ENCODE results near the gene FBXL3. TPM values are rescaled to one million over a fixed set of nuclear protein-coding genes. Genes with fewer than 3 reads are reported as not detected.

The FBXL3 gene
- total RNA-seq, 4 donors from 2014 or later, result 43.5 to 81.6 (median 51.7) TPM

DNA sequence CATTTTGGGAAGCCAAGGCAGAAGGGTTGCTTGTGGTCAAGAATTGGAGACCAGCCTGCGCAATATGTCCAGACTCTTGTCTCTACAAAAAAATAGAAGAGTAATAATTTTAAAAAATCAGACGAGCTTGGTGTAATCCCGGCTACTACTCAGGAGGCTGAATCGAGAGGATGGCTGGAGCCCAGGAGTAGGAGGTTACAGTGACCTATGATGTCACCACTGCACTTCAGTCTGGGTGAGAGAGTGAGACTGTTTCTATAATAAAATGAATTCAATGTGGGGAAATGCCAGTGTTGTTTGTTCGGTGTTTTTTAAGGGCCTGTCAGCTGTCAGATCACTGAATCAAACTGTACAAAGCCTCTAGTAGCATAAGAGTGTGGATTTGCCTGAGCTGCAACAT is 1.2 kb upstream of the FBXL3 start:
- no peaks in the 10 kb centered on the region for H3K9me3 ChIP-seq
- WGBS, 2 donors, result 53 to 76% methylated on average over 5 of the region's 5 CpGs
- H3K4me1 ChIP-seq, result peaks cover 20 to 36% (median 28%) of the 10 kb centered on the region in 3 donors
- H3K27ac ChIP-seq, result peak overlapping the region in 3 of 4 donors; percentile 98 to 100 (median 100)
- TF ChIP-seq, protein P1, sequence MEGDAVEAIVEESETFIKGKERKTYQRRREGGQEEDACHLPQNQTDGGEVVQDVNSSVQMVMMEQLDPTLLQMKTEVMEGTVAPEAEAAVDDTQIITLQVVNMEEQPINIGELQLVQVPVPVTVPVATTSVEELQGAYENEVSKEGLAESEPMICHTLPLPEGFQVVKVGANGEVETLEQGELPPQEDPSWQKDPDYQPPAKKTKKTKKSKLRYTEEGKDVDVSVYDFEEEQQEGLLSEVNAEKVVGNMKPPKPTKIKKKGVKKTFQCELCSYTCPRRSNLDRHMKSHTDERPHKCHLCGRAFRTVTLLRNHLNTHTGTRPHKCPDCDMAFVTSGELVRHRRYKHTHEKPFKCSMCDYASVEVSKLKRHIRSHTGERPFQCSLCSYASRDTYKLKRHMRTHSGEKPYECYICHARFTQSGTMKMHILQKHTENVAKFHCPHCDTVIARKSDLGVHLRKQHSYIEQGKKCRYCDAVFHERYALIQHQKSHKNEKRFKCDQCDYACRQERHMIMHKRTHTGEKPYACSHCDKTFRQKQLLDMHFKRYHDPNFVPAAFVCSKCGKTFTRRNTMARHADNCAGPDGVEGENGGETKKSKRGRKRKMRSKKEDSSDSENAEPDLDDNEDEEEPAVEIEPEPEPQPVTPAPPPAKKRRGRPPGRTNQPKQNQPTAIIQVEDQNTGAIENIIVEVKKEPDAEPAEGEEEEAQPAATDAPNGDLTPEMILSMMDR (IDR thresholded peaks at IDR 0.05), result no peak
- TF ChIP-seq POLR2A (IDR thresholded peaks at IDR 0.05), result no peak
- no peaks in the 10 kb centered on the region for H3K27me3 ChIP-seq
- no peaks in the 10 kb centered on the region for H3K36me3 ChIP-seq
- no peak for DNase-seq
- intact Hi-C loops (cut with DNase I), result loop anchor here (10.0 kb wide), 1 partner anchor 297 kb away; the partner anchor contains the start of gene MYCBP2
- peak overlapping the region in 2 of 4 donors; percentile 84 to 99 for H3K4me3 ChIP-seq

DNA sequence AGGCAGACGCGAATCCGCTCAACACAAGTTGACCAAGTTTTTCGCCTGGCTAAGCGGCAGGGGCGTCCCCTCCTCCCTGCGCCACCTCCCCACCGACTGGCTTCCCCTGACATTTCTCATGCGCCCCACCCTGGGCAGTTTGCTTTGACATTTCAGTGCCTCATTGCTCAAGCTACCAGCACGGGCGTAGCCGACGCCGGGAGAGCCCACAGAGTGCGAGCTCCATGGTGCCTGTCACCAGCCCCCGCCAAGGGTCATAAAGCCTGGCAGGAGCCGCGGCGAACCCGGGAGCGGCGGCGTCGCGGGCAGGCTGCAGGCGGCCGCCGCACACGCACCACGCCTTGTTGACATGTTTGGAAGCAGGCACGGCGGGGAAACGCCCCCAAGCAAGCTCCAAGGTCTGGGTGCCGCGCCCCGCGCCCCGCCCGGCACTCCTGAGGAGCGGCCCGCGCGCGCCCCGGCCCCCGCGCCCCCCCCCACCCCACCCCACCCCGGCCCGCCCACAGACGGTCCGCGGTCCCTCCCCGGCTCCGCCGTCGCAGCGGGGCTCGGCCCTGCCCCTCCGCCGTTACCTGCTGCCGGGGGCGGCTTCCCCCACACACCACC is 601 bp downstream of the FBXL3 start:
- H3K4me1 ChIP-seq, result peaks cover 30 to 55% (median 44%) of the 10 kb centered on the region in 3 donors
- no peaks in the 10 kb centered on the region for H3K27me3 ChIP-seq
- H3K4me3 ChIP-seq, result peak overlapping the region; percentile 77 to 99 (median 88)
- no peaks in the 10 kb centered on the region for H3K36me3 ChIP-seq
- 0% methylated on average over 8 to 9 of the region's 62 CpGs for WGBS, 2 donors
- intact Hi-C loops (cut with DNase I), result loop anchor here (10.0 kb wide), 1 partner anchor 298 kb away; the partner anchor contains the start of gene MYCBP2
- peak; percentile 53 for DNase-seq
- no peaks in the 10 kb centered on the region for H3K9me3 ChIP-seq
- peak overlapping the region; percentile 98 to 100 (median 100) for H3K27ac ChIP-seq
- TF ChIP-seq POLR2A (IDR thresholded peaks at IDR 0.05), result peak in 1 of 4 donors; percentile 39
- TF ChIP-seq, protein P1 (IDR thresholded peaks at IDR 0.05), result no peak

DNA sequence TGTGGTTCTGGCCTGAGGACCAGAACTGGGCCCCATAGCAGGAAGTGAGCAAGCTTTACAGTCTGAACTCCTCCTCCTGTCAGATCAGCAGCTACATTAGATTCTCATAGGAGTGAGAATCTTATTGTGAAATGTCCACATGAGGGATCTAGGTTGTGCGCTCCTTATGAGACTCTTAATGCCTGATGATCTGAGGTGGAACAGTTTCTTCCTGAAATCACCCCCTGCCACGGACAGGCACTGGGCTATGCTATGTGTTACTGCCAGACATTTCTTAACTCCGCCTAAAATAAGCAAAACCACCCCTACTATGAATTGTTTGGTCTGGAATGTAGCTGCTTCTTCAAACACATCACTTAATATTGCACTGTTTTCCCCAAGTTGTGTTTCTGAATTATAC is 4.6 kb downstream of the FBXL3 start:
- H3K4me3 ChIP-seq, result peak overlapping the region in 2 of 4 donors; percentile 2 to 23
- H3K27ac ChIP-seq, result peak overlapping the region in 3 of 4 donors; percentile 45 to 50 (median 48)
- H3K27me3 ChIP-seq, result no peaks in the 10 kb centered on the region
- DNase-seq, result no peak
- TF ChIP-seq POLR2A (IDR thresholded peaks at IDR 0.05), result no peak
- TF ChIP-seq, protein P1 (IDR thresholded peaks at IDR 0.05), result no peak
- peaks cover 37 to 83% (median 45%) of the 10 kb centered on the region in 3 donors for H3K4me1 ChIP-seq
- 39 to 45% methylated on average over 3 of the region's 3 CpGs for WGBS, 2 donors
- H3K36me3 ChIP-seq, result peaks cover 0 to 35% (median 7%) of the 10 kb centered on the region in 3 donors
- no peaks in the 10 kb centered on the region for H3K9me3 ChIP-seq
- intact Hi-C loops (cut with DNase I), result loop anchor here (10.0 kb wide), 1 partner anchor 302 kb away; the partner anchor contains the start of gene MYCBP2

DNA sequence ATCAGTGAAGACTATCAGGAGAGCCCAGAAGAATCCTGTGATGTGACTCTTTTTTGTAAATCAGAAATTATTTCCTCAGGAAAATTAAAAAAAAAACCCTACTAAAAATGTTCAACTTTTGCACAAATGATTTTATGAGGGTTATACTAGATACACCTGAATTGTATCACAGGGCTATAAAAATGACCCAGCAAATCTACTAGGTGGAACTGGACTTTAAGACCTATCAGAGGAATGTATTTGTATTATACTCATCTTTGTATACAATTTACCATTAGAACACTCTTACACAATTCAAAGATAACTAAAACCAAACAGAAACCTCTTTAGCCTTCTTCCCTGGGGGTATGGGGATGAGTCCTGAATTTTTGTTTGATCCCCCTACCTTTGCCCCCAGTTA is 7.2 kb downstream of the FBXL3 start:
- intact Hi-C loops (cut with DNase I), result loop anchor here (10.0 kb wide), 1 partner anchor 305 kb away; the partner anchor contains the start of gene MYCBP2
- no peaks in the 10 kb centered on the region for H3K9me3 ChIP-seq
- no peak for DNase-seq
- peak overlapping the region in 1 of 4 donors; percentile 23 for H3K27ac ChIP-seq
- no peak for TF ChIP-seq POLR2A (IDR thresholded peaks at IDR 0.05)
- TF ChIP-seq, protein P1 (IDR thresholded peaks at IDR 0.05), result no peak
- no peaks in the 10 kb centered on the region for H3K27me3 ChIP-seq
- H3K4me3 ChIP-seq, result no peak overlapping the region
- H3K36me3 ChIP-seq, result peaks cover 0 to 61% (median 22%) of the 10 kb centered on the region in 3 donors
- peaks cover 31 to 98% (median 50%) of the 10 kb centered on the region in 3 donors for H3K4me1 ChIP-seq

DNA sequence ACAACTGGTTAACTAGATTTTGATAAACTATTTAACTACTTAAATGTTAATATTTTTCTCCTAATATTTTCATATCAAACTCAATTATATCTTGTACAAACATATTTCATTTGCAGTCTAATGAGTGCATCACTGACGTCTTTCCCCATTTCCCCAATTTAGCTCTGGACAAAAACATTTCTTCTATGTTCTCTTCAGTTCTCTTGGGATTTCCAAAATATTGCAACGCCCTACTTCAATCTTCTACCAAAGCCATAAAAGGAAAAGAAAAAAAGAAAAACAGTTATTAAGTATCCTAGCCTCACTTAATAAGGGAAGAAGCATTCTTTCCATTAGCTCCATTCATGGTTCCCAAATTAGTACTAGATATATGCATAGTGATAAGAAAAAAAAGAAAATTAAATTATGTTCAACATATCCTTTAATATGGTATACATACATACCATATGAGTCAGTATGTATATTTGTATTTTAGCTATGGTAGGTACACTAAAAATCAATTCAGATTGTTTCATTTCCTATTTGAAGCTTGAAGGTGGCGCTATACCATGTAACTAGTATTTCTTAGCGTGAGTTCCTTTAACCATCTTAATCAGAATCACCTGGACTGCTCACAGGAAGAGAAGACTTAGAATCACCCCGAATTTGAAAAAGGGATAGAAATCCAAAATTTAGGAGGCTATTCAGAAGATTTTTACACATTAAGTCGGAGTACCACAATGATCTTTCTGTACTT is 9.9 kb downstream of the FBXL3 start:
- DNase-seq, result no peak
- intact Hi-C loops (cut with DNase I), result no loop called here
- 86 to 89% methylated on average over 6 of the region's 6 CpGs for WGBS, 2 donors
- Histone ChIP-seq H3K4me1 (peaks cover 9 to 94% (median 33%) of the 10 kb centered on the region in 3 donors), H3K27me3 (no peaks in the 10 kb centered on the region), H3K9me3 (no peaks in the 10 kb centered on the region), H3K36me3 (peaks cover 5 to 88% (median 24%) of the 10 kb centered on the region in 3 donors), H3K27ac (peak overlapping the region in 3 of 4 donors; percentile 53 to 70 (median 56)), H3K4me3 (no peak overlapping the region)
- TF ChIP-seq, protein P1 (IDR thresholded peaks at IDR 0.05), result no peak
- no peak for TF ChIP-seq POLR2A (IDR thresholded peaks at IDR 0.05)

Data from esophagus squamous epithelium (tissue), 5 donors.